Natural killer cell (primary cell): ENCODE measurements around the gene EDEM2. TPM values are rescaled to one million over a fixed set of nuclear protein-coding genes. Genes with fewer than 3 reads are reported as not detected.

Experiments
- ATAC-seq, 3 donors: fragments of 150-1000 bp in 2 of 3; fragments of 200-7000 bp in 1 of 3; cut with Tn5 transposase; 1 replicate in 1 of 3; 2 replicates in 2 of 3; pipeline ENCODE4 v1.10.0; 2021; ENCODE audit warnings: mild to moderate bottlenecking in 2 of 3, moderate library complexity in 2 of 3
- DNase-seq, 2 donors: peaks; one replicate each; pipeline versions ENCODE4 v3.0.0 to v3.0.0-alpha.2; 2013 to 2021; ENCODE audit warnings: mixed read lengths in 1 of 2
- H3K27ac ChIP-seq: one replicate; pipeline ENCODE4 v1.5.1; 2013; ENCODE audit warnings: mild to moderate bottlenecking, low read length
- H3K27me3 ChIP-seq: one replicate; pipeline ENCODE4 v1.6.1; 2013; ENCODE audit warnings: low read length; ENCODE audit not compliant: control insufficient read depth, insufficient read depth
- H3K36me3 ChIP-seq: one replicate; pipeline ENCODE4 v1.6.1; 2013; ENCODE audit warnings: low read length; ENCODE audit not compliant: control insufficient read depth, insufficient read depth
- H3K4me1 ChIP-seq: one replicate; pipeline ENCODE4 v1.6.1; 2013; ENCODE audit warnings: low read length; ENCODE audit not compliant: control insufficient read depth, insufficient read depth
- H3K4me3 ChIP-seq: one replicate; pipeline ENCODE4 v1.5.1; 2013; ENCODE audit warnings: low read length
- H3K9me3 ChIP-seq: one replicate; pipeline ENCODE4 v1.6.1; 2013; ENCODE audit warnings: low read length; ENCODE audit not compliant: control insufficient read depth, insufficient read depth
- H3K27ac Mint-ChIP-seq, 2 donors: one replicate each; pipeline ENCODE4 v1.8.0; 2022; ENCODE audit warnings: mild to moderate bottlenecking in 2 of 2, mixed read lengths in 2 of 2, moderate library complexity in 1 of 2
- H3K27me3 Mint-ChIP-seq, 2 donors: one replicate each; pipeline ENCODE4 v1.8.0; 2022; ENCODE audit warnings: low read depth in 2 of 2, mixed read lengths in 2 of 2
- H3K36me3 Mint-ChIP-seq: one replicate; pipeline ENCODE4 v1.8.0; 2022; ENCODE audit warnings: mixed read lengths
- H3K4me1 Mint-ChIP-seq, 2 donors: one replicate each; pipeline ENCODE4 v1.8.0; 2022; ENCODE audit warnings: mixed read lengths in 2 of 2
- H3K4me3 Mint-ChIP-seq: one replicate; pipeline ENCODE4 v1.8.0; 2022; ENCODE audit warnings: mild to moderate bottlenecking, moderate library complexity, mixed read lengths
- H3K9me3 Mint-ChIP-seq, 2 donors: one replicate each; pipeline ENCODE4 v1.8.0; 2022; ENCODE audit warnings: mixed read lengths in 2 of 2
- WGBS: methylation state at CpG from one replicate; pipeline ENCODE4 v1.1.7; 2013; ENCODE audit warnings: missing lambda C conversion rate; ENCODE audit not compliant: insufficient coverage; 5-methylcytosine and 5-hydroxymethylcytosine counted together
- intact Hi-C: fragments of 100-400 bp; cut with micrococcal nuclease; formaldehyde crosslinking; loops from one replicate; pipeline ENCODE4 v1.14.2; 2022
- total RNA-seq, 4 donors: library from RNA; stranded (reverse); fragments of 120-200 nt in 1 of 4; gene quantifications; one replicate each; pipeline versions ENCODE4 v1.2.3 to v1.2.4, GENCODE V29; 2013 to 2022
- TF ChIP-seq, protein P1 (sequence below): fragments of 200-600 bp; IDR thresholded peaks from one replicate; pipeline ENCODE4 v1.8.0; 2022; ENCODE audit warnings: antibody characterized with exemption

The EDEM2 gene
- total RNA-seq, 3 donors from 2014 or later (not counting 1 experiment from before 2014, with no cell fraction given), result 20.0 to 27.4 (median 25.3) TPM

DNA sequence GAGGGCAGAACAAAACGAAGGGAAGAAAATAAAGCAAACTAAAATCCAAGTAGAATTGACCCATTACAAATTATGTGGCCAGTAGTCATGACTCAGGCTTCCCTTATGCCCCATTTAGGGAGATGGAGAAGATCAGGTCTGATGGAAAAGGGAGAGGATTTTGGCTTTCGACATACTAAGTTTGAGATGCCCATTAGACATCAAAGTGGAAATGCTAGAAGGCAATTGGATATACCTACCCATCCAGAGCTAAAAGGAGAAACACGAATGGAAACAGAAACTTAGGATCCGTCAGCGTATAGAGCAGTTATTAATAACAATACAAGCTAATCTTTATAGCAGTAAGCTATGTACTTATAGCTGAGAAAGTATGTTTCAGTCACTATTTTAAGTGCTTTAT lies 59.3 kb downstream of the EDEM2 start:
- Mint-ChIP-seq H3K4me1 (peaks cover 46 to 56% of the 10 kb centered on the region in 2 donors), H3K36me3 (no peaks in the 10 kb centered on the region), H3K9me3 (no peaks in the 10 kb centered on the region), H3K4me3 (no peak overlapping the region), H3K27me3 (no peaks in the 10 kb centered on the region), H3K27ac (peak overlapping the region; percentile 39 to 80)
- DNase-seq, result no peak
- TF ChIP-seq, protein P1, sequence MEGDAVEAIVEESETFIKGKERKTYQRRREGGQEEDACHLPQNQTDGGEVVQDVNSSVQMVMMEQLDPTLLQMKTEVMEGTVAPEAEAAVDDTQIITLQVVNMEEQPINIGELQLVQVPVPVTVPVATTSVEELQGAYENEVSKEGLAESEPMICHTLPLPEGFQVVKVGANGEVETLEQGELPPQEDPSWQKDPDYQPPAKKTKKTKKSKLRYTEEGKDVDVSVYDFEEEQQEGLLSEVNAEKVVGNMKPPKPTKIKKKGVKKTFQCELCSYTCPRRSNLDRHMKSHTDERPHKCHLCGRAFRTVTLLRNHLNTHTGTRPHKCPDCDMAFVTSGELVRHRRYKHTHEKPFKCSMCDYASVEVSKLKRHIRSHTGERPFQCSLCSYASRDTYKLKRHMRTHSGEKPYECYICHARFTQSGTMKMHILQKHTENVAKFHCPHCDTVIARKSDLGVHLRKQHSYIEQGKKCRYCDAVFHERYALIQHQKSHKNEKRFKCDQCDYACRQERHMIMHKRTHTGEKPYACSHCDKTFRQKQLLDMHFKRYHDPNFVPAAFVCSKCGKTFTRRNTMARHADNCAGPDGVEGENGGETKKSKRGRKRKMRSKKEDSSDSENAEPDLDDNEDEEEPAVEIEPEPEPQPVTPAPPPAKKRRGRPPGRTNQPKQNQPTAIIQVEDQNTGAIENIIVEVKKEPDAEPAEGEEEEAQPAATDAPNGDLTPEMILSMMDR, result no peak
- Histone ChIP-seq H3K36me3 (peaks cover 5% of the 10 kb centered on the region), H3K9me3 (no peaks in the 10 kb centered on the region), H3K27me3 (no peaks in the 10 kb centered on the region), H3K4me1 (peaks cover 26% of the 10 kb centered on the region), H3K27ac (no peak overlapping the region), H3K4me3 (no peak overlapping the region)
- no peak for ATAC-seq
- WGBS, result 84% methylated on average over 2 of the region's 5 CpGs
- intact Hi-C loops, result no loop called here

DNA sequence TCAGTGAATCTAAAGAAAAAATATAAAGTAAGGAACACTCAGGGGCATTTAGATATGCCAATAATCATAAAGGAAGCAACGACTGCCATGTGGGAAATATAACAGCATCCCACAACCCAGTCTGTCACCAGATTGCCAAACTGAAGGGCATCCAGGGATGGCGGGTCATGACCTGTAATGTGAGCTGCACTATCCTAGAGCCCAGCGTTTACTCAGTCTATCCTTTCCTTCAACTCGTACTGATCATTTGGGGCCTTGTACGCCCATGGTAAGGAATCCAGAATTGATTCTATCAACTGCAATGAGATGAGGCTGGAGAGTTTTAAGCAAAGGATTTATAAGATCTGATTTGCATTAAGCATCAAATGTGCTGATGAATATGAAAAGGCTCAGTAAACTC lies 59.8 kb downstream of the EDEM2 start:
- Histone ChIP-seq H3K27me3 (no peaks in the 10 kb centered on the region), H3K4me1 (peaks cover 25% of the 10 kb centered on the region), H3K27ac (no peak overlapping the region), H3K36me3 (peaks cover 5% of the 10 kb centered on the region), H3K4me3 (no peak overlapping the region), H3K9me3 (no peaks in the 10 kb centered on the region)
- Mint-ChIP-seq H3K27me3 (no peaks in the 10 kb centered on the region), H3K9me3 (no peaks in the 10 kb centered on the region), H3K36me3 (no peaks in the 10 kb centered on the region), H3K4me3 (no peak overlapping the region), H3K4me1 (peaks cover 49 to 58% of the 10 kb centered on the region in 2 donors), H3K27ac (peak overlapping the region; percentile 39 to 80)
- intact Hi-C loops, result no loop called here
- ATAC-seq, result no peak
- TF ChIP-seq, protein P1, result no peak
- 96% methylated on average over 5 of the region's 5 CpGs for WGBS
- no peak for DNase-seq

DNA sequence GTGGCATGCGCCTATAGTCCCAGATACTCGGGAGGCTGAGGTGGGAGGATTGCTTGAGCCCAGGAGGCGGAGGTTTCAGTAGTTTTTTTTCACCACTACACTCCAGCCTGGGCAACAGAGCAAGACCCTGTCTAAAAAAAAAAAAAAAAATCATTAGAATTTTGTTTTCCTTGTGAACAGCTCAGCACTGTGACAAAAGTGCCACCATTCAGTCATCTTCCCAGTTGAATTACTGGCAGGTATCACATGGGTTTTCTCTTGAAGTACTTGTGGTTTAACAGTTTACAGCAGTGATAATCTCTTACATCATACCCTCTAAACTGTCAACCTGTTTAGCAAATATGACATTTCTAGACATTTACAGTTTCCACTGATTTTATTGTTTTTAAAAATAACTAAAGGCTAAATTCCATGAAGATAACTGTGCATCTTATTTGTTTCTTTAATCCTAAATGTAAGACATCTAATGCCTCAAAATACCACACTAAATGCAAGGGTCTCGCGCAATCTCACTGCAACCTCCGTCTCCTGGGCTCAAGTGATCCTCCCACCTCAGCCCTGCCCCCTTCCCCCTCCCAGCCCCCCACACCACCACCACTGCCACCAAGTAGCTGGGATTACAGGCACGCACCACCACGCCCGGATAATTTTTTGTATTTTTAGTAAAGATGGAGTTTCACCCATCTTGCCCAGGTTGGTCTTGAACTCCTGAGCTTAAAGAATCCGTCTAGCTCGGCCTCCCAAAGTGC lies 61.5 kb downstream of the EDEM2 start:
- H3K27ac Mint-ChIP-seq, result peak overlapping the region; percentile 74 to 80
- H3K27ac ChIP-seq, result peak overlapping the region; percentile 1
- H3K36me3 Mint-ChIP-seq, result no peaks in the 10 kb centered on the region
- intact Hi-C loops, result no loop called here
- H3K4me1 Mint-ChIP-seq, result peaks cover 39 to 53% of the 10 kb centered on the region in 2 donors
- TF ChIP-seq, protein P1, result no peak
- H3K27me3 ChIP-seq, result no peaks in the 10 kb centered on the region
- H3K36me3 ChIP-seq, result peaks cover 5% of the 10 kb centered on the region
- H3K4me1 ChIP-seq, result peaks cover 13% of the 10 kb centered on the region
- H3K9me3 Mint-ChIP-seq, result no peaks in the 10 kb centered on the region
- no peaks in the 10 kb centered on the region for H3K27me3 Mint-ChIP-seq
- H3K4me3 ChIP-seq, result no peak overlapping the region
- WGBS, result 91% methylated on average over 10 of the region's 11 CpGs
- peak in 1 of 2 donors; percentile 59 for DNase-seq
- H3K4me3 Mint-ChIP-seq, result no peak overlapping the region
- no peaks in the 10 kb centered on the region for H3K9me3 ChIP-seq
- ATAC-seq, result peak; percentile 95 to 96 (median 95)
